Epithelial cell of proximal tubule (primary cell): ENCODE measurements around the gene MAN2B2. TPM values are rescaled to one million over a fixed set of nuclear protein-coding genes. Genes with fewer than 3 reads are reported as not detected.

ENCODE experiments used
- DNase-seq: peaks from one replicate; pipeline ENCODE4 v3.0.0-alpha.2; 2011; ENCODE audit warnings: low read depth
- H3K4me3 ChIP-seq: 2 replicates; pipeline ENCODE4 v1.5.1; 2011; ENCODE audit warnings: low read depth, mild to moderate bottlenecking, low read length
- total RNA-seq: library from RNA; depleted of rRNA; stranded (reverse); fragments of >200 nt; gene quantifications from 2 replicates; pipeline ENCODE4 v1.2.3, GENCODE V29; 2015
- TF ChIP-seq, protein P1 (sequence below): conservative IDR thresholded peaks from 2 replicates; pipeline ENCODE4 v1.5.1; 2012; ENCODE audit warnings: low read depth, mild to moderate bottlenecking, low read length

The MAN2B2 gene
- total RNA-seq, 1 donor from 2014 or later: 20.6 TPM

DNA sequence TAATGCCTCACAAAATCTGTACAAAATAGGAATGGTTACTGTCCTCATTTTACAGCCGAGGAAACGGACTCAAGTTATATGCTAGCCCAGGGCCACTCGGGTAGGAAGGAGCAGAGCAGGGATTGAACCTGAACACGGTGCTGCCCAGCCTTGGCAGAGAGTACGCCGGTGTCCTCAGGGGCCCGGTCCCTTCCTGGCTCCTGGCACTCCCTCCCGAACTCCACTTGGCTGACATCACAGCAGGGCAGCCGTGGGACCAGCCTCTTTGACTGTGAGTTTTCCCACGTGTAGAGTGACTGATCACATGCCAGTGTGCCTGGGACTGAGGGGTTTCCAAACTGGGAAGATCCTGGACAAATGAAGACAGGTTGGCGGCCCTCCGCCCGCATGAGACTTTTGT lies 23.7 kb downstream of the MAN2B2 start:
- no peak for DNase-seq
- no peak overlapping the region for H3K4me3 ChIP-seq
- TF ChIP-seq, protein P1, sequence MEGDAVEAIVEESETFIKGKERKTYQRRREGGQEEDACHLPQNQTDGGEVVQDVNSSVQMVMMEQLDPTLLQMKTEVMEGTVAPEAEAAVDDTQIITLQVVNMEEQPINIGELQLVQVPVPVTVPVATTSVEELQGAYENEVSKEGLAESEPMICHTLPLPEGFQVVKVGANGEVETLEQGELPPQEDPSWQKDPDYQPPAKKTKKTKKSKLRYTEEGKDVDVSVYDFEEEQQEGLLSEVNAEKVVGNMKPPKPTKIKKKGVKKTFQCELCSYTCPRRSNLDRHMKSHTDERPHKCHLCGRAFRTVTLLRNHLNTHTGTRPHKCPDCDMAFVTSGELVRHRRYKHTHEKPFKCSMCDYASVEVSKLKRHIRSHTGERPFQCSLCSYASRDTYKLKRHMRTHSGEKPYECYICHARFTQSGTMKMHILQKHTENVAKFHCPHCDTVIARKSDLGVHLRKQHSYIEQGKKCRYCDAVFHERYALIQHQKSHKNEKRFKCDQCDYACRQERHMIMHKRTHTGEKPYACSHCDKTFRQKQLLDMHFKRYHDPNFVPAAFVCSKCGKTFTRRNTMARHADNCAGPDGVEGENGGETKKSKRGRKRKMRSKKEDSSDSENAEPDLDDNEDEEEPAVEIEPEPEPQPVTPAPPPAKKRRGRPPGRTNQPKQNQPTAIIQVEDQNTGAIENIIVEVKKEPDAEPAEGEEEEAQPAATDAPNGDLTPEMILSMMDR: no peak

- H3K4me3 ChIP-seq: no peak overlapping the region
- TF ChIP-seq, protein P1: no peak
- no peak for DNase-seq
Observed at GRCh38 chr4:6601661-6602250, 26.8 kb downstream of the MAN2B2 start.

DNA sequence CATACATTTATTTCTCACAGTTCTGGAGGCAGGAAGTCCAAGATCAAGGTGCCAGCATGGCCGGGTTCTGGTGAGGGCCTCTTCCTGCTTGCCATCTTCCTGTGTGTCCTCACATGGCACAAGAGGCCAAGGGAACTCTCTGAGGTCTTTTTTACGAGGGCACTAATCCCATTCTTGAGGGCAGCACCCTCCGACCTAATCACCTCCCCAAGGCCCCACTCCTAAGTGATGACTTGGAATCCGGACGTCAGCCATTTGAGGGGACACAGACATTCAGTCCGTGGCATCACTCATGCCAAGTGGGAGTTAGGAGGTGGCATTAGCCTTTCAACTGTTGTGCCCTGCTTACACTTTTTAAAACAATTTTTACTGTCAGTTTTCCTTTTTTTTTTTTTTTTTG lies 27.3 kb downstream of the MAN2B2 start:
- H3K4me3 ChIP-seq: no peak overlapping the region
- TF ChIP-seq, protein P1: no peak
- DNase-seq: no peak

- DNase-seq: no peak
- TF ChIP-seq, protein P1: no peak
- no peak overlapping the region for H3K4me3 ChIP-seq
Observed at GRCh38 chr4:6603128-6603527, 28.1 kb downstream of the MAN2B2 start.

- DNase-seq: no peak
- TF ChIP-seq, protein P1: no peak
- H3K4me3 ChIP-seq: no peak overlapping the region
Observed at GRCh38 chr4:6605114-6605513, 30.1 kb downstream of the MAN2B2 start.

DNA sequence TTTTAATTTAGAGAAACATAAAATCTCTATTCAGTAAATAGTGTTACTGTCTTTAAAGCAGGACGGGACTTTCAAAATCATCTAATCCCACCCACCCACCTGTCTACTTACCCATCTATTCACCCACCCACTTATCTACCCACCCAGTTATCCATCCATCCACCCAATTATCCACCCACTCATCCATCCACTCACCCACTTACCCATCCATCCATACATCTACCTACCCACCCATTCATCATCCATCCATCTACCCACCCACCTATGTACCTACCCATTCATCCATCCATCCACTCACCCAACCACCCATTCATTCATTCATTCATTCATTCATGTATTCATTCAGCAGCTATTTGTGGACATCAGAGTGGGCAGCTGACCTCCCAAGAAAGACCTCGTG lies 30.6 kb downstream of the MAN2B2 start:
- no peak overlapping the region for H3K4me3 ChIP-seq
- no peak for DNase-seq
- TF ChIP-seq, protein P1: no peak
